Adrenal gland (tissue), 12 donors: Measurements from ENCODE around the gene PRPF4. TPM values are rescaled to one million over a fixed set of nuclear protein-coding genes. Genes with fewer than 3 reads are reported as not detected.

Experiments
- DNase-seq, 7 donors: peaks; one replicate each; pipeline ENCODE4 v3.0.0-alpha.2; 2019 to 2020
- H3K27ac ChIP-seq, 5 donors: fragments of 200-600 bp; sonication (generic) in 4 of 5; 1 replicate in 3 of 5; 2 replicates in 2 of 5; pipeline versions ENCODE4 v1.5.1 to v1.8.0; 2016 to 2020; ENCODE audit warnings: mild to moderate bottlenecking in 1 of 5
- H3K27me3 ChIP-seq: fragments of 200-600 bp; 2 replicates; pipeline ENCODE4 v1.8.0; 2021
- H3K36me3 ChIP-seq, 2 donors: fragments of 200-600 bp; replicated peaks in 1 of 2; 1 replicate in 1 of 2; 2 replicates in 1 of 2; pipeline versions ENCODE4 v1.5.1 to v1.8.0; 2018 to 2022
- H3K4me1 ChIP-seq, 2 donors: fragments of 200-600 bp; replicated peaks in 1 of 2; 1 replicate in 1 of 2; 2 replicates in 1 of 2; pipeline versions ENCODE4 v1.5.1 to v1.8.0; 2018 to 2021
- H3K4me3 ChIP-seq, 4 donors: fragments of 200-600 bp; sonication (generic) in 3 of 4; one replicate each; pipeline ENCODE4 v1.5.1; 2016 to 2018
- H3K9me3 ChIP-seq, 3 donors: fragments of 200-600 bp; sonication (generic) in 1 of 3; replicated peaks in 1 of 3; 1 replicate in 2 of 3; 2 replicates in 1 of 3; pipeline versions ENCODE4 v1.5.1 to v1.8.0; 2016 to 2021
- POLR2A ChIP-seq, 2 donors: fragments of 450-650 bp; IDR thresholded peaks; one replicate each; pipeline ENCODE4 v1.6.1; 2017; ENCODE audit warnings: antibody characterized with exemption in 2 of 2, mild to moderate bottlenecking in 2 of 2, moderate library complexity in 1 of 2
- WGBS, 4 donors: extraction: QIAGEN DNeasy Blood & Tissue Kit in 2 of 4; methylation state at CpG; one replicate each; pipeline versions ENCODE4 v1.1.5 to v1.1.7; 2013 to 2017; 5-methylcytosine and 5-hydroxymethylcytosine counted together
- intact Hi-C, 2 donors: fragments of 100-400 bp; cut with DNase I; formaldehyde crosslinking; loops; one replicate each; pipeline versions ENCODE4 v1.14.1 to v1.15.0; 2022 to 2023
- polyA plus RNA-seq, 3 donors: library from polyadenylated mRNA; stranded (reverse); fragments of 200-250 nt in 2 of 3; fragments of 350-450 nt in 1 of 3; fragmentation: Illumina TruSeq in 1 of 3; extraction: RNeasy Lipid Tissue Mini Kit (QIAGEN cat#74804) in 1 of 3; gene quantifications; one replicate each; pipeline ENCODE4 v1.2.3, GENCODE V29; 2013 to 2014
- total RNA-seq, 9 donors: library from RNA; depleted of rRNA in 4 of 9; stranded (reverse); fragments of >200 nt in 4 of 9; fragments of 120-200 nt in 1 of 9; fragmentation: NEBNext Ultra II Directional in 1 of 9; extraction: Animal tissue kit (Norgen Biotek cat#: 25700) in 1 of 9; gene quantifications; one replicate each; pipeline versions ENCODE4 v1.1.0 to v1.2.4, GENCODE V29; 2013 to 2023
- TF ChIP-seq, protein P1 (sequence below), 6 experiments: fragments of 450-650 bp in 4 of 6; fragments of 200-600 bp in 2 of 6; sonication (generic) in 1 of 6; IDR thresholded peaks; 1 replicate in 5 of 6; 2 replicates in 1 of 6; pipeline versions ENCODE4 v1.5.1 to v1.8.0; 2016 to 2021; ENCODE audit warnings: antibody characterized with exemption in 6 of 6, mild to moderate bottlenecking in 2 of 6, moderate library complexity in 1 of 6
- donor health status: healthy with polysubstance abuse.
- donor health status: Bipolar disorder and iron deficiency.
- donor health status: DM: yes; HTN: yes; CAD: no.
- donor health status: DM: no; HTN: no; CAD: no.
- donor health status: DM: no; HTN: no; CAD: no.
- donor health status: DM: yes; HTN: yes; CAD: no.

Gene PRPF4
- total and polyA plus RNA-seq, 12 donors, result 9.6 to 46.3 (median 22.7) TPM

DNA sequence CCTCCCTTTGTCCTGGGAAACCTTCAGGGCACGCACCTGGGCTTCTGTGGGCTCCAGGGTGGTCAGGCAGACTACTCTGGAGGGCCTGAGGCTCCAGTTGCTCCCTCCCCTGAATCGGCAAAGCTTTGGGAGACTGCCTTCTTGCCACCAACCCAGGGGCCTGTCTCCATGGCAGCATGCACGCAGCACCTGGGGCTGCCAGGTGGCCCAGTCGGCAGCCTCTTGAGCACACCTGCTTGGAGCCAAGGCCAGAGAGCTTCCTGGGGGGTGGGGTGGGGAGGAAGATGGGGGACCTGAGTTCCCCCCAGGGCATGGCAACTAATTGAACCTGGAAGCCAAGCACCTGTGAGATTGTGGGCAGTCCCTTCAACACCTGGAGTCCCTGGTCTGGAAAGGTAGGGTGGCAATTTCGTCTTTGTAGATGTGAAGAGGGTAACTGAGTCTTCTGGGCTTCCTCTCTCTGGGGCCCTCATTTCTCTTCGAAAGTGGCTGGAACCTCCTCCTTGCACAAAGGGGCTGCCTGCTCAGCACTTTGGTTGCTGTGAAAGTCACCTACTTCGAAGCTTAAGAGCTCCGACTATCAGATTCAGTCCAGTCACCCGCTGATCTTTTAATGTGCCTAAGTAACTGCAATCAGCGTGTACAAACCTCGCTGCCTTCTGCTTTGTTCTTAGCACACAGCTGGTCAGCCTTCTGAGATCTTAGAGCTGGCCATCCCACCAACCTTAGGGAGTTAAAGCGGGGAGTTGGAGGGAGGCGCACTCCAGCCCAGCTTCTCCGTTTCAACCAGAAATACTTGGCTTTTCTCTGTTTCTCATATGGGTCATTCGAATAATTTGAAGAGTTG lies 23.7 kb downstream of the PRPF4 start:
- Histone ChIP-seq H3K4me1 (no peaks in the 10 kb centered on the region), H3K9me3 (no peaks in the 10 kb centered on the region), H3K27me3 (no peaks in the 10 kb centered on the region), H3K4me3 (no peak overlapping the region), H3K27ac (no peak overlapping the region), H3K36me3 (no peaks in the 10 kb centered on the region)
- WGBS, 4 donors, result 84 to 91% (median 88%) methylated on average over 14 to 15 of the region's 15 CpGs
- intact Hi-C loops, result no loop called here
- DNase-seq, result no peak
- TF ChIP-seq, protein P1, sequence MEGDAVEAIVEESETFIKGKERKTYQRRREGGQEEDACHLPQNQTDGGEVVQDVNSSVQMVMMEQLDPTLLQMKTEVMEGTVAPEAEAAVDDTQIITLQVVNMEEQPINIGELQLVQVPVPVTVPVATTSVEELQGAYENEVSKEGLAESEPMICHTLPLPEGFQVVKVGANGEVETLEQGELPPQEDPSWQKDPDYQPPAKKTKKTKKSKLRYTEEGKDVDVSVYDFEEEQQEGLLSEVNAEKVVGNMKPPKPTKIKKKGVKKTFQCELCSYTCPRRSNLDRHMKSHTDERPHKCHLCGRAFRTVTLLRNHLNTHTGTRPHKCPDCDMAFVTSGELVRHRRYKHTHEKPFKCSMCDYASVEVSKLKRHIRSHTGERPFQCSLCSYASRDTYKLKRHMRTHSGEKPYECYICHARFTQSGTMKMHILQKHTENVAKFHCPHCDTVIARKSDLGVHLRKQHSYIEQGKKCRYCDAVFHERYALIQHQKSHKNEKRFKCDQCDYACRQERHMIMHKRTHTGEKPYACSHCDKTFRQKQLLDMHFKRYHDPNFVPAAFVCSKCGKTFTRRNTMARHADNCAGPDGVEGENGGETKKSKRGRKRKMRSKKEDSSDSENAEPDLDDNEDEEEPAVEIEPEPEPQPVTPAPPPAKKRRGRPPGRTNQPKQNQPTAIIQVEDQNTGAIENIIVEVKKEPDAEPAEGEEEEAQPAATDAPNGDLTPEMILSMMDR (IDR thresholded peaks at IDR 0.05), result no peak
- TF ChIP-seq POLR2A (IDR thresholded peaks at IDR 0.05), result no peak

DNA sequence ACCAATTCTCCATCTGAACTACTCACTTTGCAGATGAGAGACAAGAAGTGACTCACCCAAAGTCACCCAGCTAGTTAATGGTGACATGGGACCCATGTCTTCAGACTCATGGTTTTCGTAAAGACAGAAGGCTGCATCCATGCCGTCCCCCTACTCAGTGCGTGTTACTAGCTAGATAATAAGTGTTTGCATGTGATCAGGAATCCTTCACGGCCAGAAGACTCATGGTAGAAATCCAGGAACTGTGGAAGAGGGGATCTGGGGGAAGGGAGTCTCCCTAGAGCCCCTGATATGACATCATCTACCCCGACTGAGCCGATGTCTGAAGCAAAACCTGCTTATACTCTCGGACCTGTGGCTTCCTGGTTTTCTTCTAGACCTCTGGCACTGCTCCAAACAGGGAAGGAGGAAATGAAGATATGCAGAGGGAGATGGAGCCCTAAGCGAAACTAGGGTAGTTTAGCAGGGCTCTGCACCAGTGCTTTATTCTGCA lies 24.4 kb downstream of the PRPF4 start:
- no peaks in the 10 kb centered on the region for H3K36me3 ChIP-seq
- H3K9me3 ChIP-seq, result no peaks in the 10 kb centered on the region
- DNase-seq, result peak in 2 of 7 donors; percentile 31 to 34
- no peaks in the 10 kb centered on the region for H3K4me1 ChIP-seq
- TF ChIP-seq, protein P1 (IDR thresholded peaks at IDR 0.05), result no peak
- no peak for TF ChIP-seq POLR2A (IDR thresholded peaks at IDR 0.05)
- 48 to 57% (median 55%) methylated on average over 8 of the region's 8 CpGs for WGBS, 4 donors
- no peak overlapping the region for H3K27ac ChIP-seq
- no peak overlapping the region for H3K4me3 ChIP-seq
- no peaks in the 10 kb centered on the region for H3K27me3 ChIP-seq
- intact Hi-C loops, result loop anchor here in 1 of 2 donors (10.0 kb wide), 1 partner anchor 105 kb away; the partner anchor contains the start of gene ALAD

- no peak overlapping the region for H3K27ac ChIP-seq
- WGBS, 4 donors, result 67 to 76% (median 69%) methylated on average over 8 of the region's 8 CpGs
- H3K4me3 ChIP-seq, result no peak overlapping the region
- TF ChIP-seq, protein P1 (IDR thresholded peaks at IDR 0.05), result no peak
- TF ChIP-seq POLR2A (IDR thresholded peaks at IDR 0.05), result no peak
- no peaks in the 10 kb centered on the region for H3K27me3 ChIP-seq
- intact Hi-C loops, result loop anchor here in 1 of 2 donors (10.0 kb wide), 1 partner anchor 103 kb away; the partner anchor contains the start of gene ALAD
- no peak for DNase-seq
- H3K9me3 ChIP-seq, result no peaks in the 10 kb centered on the region
- no peaks in the 10 kb centered on the region for H3K36me3 ChIP-seq
- no peaks in the 10 kb centered on the region for H3K4me1 ChIP-seq
Measured at GRCh38 chr9:113301548-113301947, 26.1 kb downstream of the PRPF4 start.

- Histone ChIP-seq H3K36me3 (no peaks in the 10 kb centered on the region), H3K27me3 (no peaks in the 10 kb centered on the region), H3K4me3 (no peak within 1 kb of the TSS), H3K4me1 (no peaks in the 10 kb centered on the region), H3K9me3 (no peaks in the 10 kb centered on the region), H3K27ac (no peak within 1 kb of the TSS)
- DNase-seq, result no peak
- intact Hi-C loops, result loop anchor here in 1 of 2 donors (10.0 kb wide), 1 partner anchor 102 kb away; the partner anchor contains the start of gene ALAD
- 78 to 86% (median 83%) methylated on average over 24 to 25 of the region's 25 CpGs for WGBS, 4 donors
- TF ChIP-seq, protein P1 (IDR thresholded peaks at IDR 0.05), result no peak
- TF ChIP-seq POLR2A (IDR thresholded peaks at IDR 0.05), result no peak
Measured at GRCh38 chr9:113302792-113303418, 27.4 kb downstream of the PRPF4 start, which contains the start of gene RNF183. TSS of gene RNF183 (minus strand) at chr9:113303376. CDS start at chr9:113298184, 5,192 bp downstream.
